Measurements from ENCODE around the gene CGRRF1.

CGRRF1 gene

GRCh38 chr14:54572316-54572715 is 62.6 kb downstream of the CGRRF1 start:
- Histone ChIP-seq H3K4me2 (ENCODE audit: low read length) (no peak overlapping the region), H2AFZ (ENCODE audit: low read length) (no peak overlapping the region), H3K9me3 (ENCODE audit: low read length) (peaks cover 18% of the 10 kb centered on the region), H3K27ac (ENCODE audit: low read depth, low read length, poor library complexity, severe bottlenecking) (no peak overlapping the region), H3K79me2 (ENCODE audit: insufficient read depth, low read length) (no peaks in the 10 kb centered on the region), H3F3A (ENCODE audit: insufficient read depth, low read length) (no peaks in the 10 kb centered on the region), H4K20me1 (ENCODE audit: insufficient read depth, low read length) (no peaks in the 10 kb centered on the region), H3K4me3 (ENCODE audit: low read depth, low read length, poor library complexity, severe bottlenecking) (no peak overlapping the region), H3K4me1 (ENCODE audit: insufficient read depth, low read length, severe bottlenecking) (peaks cover 8% of the 10 kb centered on the region), H3K27me3 (ENCODE audit: insufficient read depth, low read length) (no peaks in the 10 kb centered on the region; the same call in 1 of the 2 replicates), H3K36me3 (ENCODE audit: insufficient read depth, low read length) (no peaks in the 10 kb centered on the region; the same call in 1 of the 2 replicates), H3K9ac (ENCODE audit: low read length) (no peak overlapping the region), H3K9me2 (ENCODE audit: low read depth, low read length) (no peaks in the 10 kb centered on the region)
- TF ChIP-seq CTCF (IDR thresholded peaks at IDR 0.05; ENCODE audit: low read length) (peak; percentile 56), EZH2 (IDR thresholded peaks at IDR 0.05; ENCODE audit: borderline replicate concordance, low read length) (no peak)

GRCh38 chr14:54574528-54574927 is 64.8 kb downstream of the CGRRF1 start:
- H3K4me2 ChIP-seq (ENCODE audit: low read length) = no peak overlapping the region
- H4K20me1 ChIP-seq (ENCODE audit: insufficient read depth, low read length) = no peaks in the 10 kb centered on the region
- TF ChIP-seq CTCF (IDR thresholded peaks at IDR 0.05; ENCODE audit: low read length) = no peak
- TF ChIP-seq EZH2 (IDR thresholded peaks at IDR 0.05; ENCODE audit: borderline replicate concordance, low read length) = no peak
- H3K4me3 ChIP-seq (ENCODE audit: low read depth, low read length, poor library complexity, severe bottlenecking) = no peak overlapping the region
- H2AFZ ChIP-seq (ENCODE audit: low read length) = no peak overlapping the region
- no peaks in the 10 kb centered on the region; the same call in 1 of the 2 replicates for H3K36me3 ChIP-seq (ENCODE audit: insufficient read depth, low read length)
- H3K27ac ChIP-seq (ENCODE audit: low read depth, low read length, poor library complexity, severe bottlenecking) = no peak overlapping the region
- peaks cover 18% of the 10 kb centered on the region for H3K9me3 ChIP-seq (ENCODE audit: low read length)
- no peaks in the 10 kb centered on the region for H3K79me2 ChIP-seq (ENCODE audit: insufficient read depth, low read length)
- no peaks in the 10 kb centered on the region for H3K4me1 ChIP-seq (ENCODE audit: insufficient read depth, low read length, severe bottlenecking)
- no peak overlapping the region for H3K9ac ChIP-seq (ENCODE audit: low read length)
- no peaks in the 10 kb centered on the region; the same call in 1 of the 2 replicates for H3K27me3 ChIP-seq (ENCODE audit: insufficient read depth, low read length)
- H3K9me2 ChIP-seq (ENCODE audit: low read depth, low read length) = no peaks in the 10 kb centered on the region
- no peaks in the 10 kb centered on the region for H3F3A ChIP-seq (ENCODE audit: insufficient read depth, low read length)

GRCh38 chr14:54577494-54577893 is 67.8 kb downstream of the CGRRF1 start:
- peaks cover 11% of the 10 kb centered on the region for H3K9me3 ChIP-seq (ENCODE audit: low read length)
- TF ChIP-seq EZH2 (IDR thresholded peaks at IDR 0.05; ENCODE audit: borderline replicate concordance, low read length) = no peak
- no peak for TF ChIP-seq CTCF (IDR thresholded peaks at IDR 0.05; ENCODE audit: low read length)
- H3F3A ChIP-seq (ENCODE audit: insufficient read depth, low read length) = no peaks in the 10 kb centered on the region
- no peak overlapping the region for H3K9ac ChIP-seq (ENCODE audit: low read length)
- H3K4me3 ChIP-seq (ENCODE audit: low read depth, low read length, poor library complexity, severe bottlenecking) = no peak overlapping the region
- H2AFZ ChIP-seq (ENCODE audit: low read length) = no peak overlapping the region
- H3K36me3 ChIP-seq (ENCODE audit: insufficient read depth, low read length) = no peaks in the 10 kb centered on the region; the same call in 1 of the 2 replicates
- H3K27me3 ChIP-seq (ENCODE audit: insufficient read depth, low read length) = no peaks in the 10 kb centered on the region
- no peaks in the 10 kb centered on the region for H4K20me1 ChIP-seq (ENCODE audit: insufficient read depth, low read length)
- no peak overlapping the region for H3K4me2 ChIP-seq (ENCODE audit: low read length)
- no peaks in the 10 kb centered on the region for H3K9me2 ChIP-seq (ENCODE audit: low read depth, low read length)
- no peaks in the 10 kb centered on the region for H3K79me2 ChIP-seq (ENCODE audit: insufficient read depth, low read length)
- H3K4me1 ChIP-seq (ENCODE audit: insufficient read depth, low read length, severe bottlenecking) = no peaks in the 10 kb centered on the region
- H3K27ac ChIP-seq (ENCODE audit: low read depth, low read length, poor library complexity, severe bottlenecking) = no peak overlapping the region

Data from OCI-LY1 (cell line).